Cardiac fibroblast (primary cell): ENCODE results near the gene IFI35.

Experiments
- DNase-seq, 2 donors: peaks; one replicate each; pipeline versions ENCODE4 v3.0.0 to v3.0.0-alpha.2; 2010; ENCODE audit warnings: low read depth in 2 of 2
- H3K4me3 ChIP-seq, 2 donors: replicated peaks in 1 of 2; 1 replicate in 1 of 2; 2 replicates in 1 of 2; pipeline ENCODE4 v1.5.1; 2011; ENCODE audit warnings: low read depth in 2 of 2, low read length in 2 of 2, mild to moderate bottlenecking in 2 of 2, moderate library complexity in 1 of 2
- TF ChIP-seq, protein P1 (sequence below): IDR thresholded peaks from one replicate; pipeline ENCODE4 v1.5.1; 2011; ENCODE audit warnings: low read depth, mild to moderate bottlenecking, low read length, inconsistent platforms

IFI35 gene

GRCh38 chr17:43018932-43019331, 12.3 kb downstream of the IFI35 start:
- no peak overlapping the region for H3K4me3 ChIP-seq
- no peak for DNase-seq
- TF ChIP-seq, protein P1, sequence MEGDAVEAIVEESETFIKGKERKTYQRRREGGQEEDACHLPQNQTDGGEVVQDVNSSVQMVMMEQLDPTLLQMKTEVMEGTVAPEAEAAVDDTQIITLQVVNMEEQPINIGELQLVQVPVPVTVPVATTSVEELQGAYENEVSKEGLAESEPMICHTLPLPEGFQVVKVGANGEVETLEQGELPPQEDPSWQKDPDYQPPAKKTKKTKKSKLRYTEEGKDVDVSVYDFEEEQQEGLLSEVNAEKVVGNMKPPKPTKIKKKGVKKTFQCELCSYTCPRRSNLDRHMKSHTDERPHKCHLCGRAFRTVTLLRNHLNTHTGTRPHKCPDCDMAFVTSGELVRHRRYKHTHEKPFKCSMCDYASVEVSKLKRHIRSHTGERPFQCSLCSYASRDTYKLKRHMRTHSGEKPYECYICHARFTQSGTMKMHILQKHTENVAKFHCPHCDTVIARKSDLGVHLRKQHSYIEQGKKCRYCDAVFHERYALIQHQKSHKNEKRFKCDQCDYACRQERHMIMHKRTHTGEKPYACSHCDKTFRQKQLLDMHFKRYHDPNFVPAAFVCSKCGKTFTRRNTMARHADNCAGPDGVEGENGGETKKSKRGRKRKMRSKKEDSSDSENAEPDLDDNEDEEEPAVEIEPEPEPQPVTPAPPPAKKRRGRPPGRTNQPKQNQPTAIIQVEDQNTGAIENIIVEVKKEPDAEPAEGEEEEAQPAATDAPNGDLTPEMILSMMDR, result no peak

DNA sequence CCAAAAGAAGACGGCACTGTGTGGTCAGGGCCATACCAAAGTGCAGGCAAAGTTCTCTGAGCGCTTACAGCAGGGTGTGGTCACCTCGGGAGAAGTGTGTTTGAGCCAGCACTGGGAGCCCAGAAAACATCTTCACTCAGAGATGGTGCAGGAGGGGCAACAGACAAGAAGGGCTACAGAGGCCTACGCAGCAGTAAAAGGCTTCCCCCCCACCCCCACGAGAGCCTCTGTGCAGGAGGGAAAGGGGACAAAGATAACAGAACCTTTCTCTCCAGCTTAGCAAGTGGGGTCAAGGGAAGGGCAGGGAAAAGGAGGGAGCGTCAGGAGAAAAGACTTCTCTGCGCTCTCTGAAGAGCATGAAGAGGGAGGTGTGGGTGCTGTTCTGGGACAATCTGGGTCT, 12.8 kb downstream of the IFI35 start:
- H3K4me3 ChIP-seq, result peak overlapping the region in 1 of 2 donors; percentile 13
- TF ChIP-seq, protein P1, result no peak
- DNase-seq, result peak; percentile 27 to 36

DNA sequence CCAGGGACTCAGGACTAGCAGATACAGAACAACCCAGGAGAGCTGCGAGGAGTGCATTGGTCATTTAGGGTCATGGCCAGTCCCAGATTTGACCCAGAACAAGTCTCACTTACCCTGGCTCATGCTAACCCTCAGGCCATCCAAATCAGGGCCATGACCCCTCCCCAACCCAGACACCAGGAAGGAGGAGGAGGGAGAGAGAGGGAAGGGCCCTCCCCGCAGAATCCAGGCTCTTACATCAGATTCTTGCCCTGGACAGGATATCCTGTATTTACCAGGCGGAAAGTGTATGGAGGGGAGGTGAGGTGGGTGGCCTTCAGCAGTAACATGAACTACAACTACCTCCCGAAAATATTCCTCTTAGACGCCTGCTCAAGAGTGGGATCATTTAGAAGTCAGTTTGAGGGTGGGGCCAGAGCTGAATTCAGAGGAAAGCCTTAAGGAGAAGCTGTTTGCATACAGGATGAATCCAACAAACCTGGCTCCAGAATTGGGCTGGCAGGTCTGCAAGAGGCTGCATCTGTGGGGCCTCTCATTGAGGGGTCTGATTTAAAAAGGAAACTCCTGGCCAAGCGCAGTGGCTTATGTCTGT, 13.5 kb downstream of the IFI35 start:
- peak overlapping the region in 1 of 2 donors; percentile 13 for H3K4me3 ChIP-seq
- DNase-seq, result peak; percentile 32 to 53
- TF ChIP-seq, protein P1, result no peak

DNA sequence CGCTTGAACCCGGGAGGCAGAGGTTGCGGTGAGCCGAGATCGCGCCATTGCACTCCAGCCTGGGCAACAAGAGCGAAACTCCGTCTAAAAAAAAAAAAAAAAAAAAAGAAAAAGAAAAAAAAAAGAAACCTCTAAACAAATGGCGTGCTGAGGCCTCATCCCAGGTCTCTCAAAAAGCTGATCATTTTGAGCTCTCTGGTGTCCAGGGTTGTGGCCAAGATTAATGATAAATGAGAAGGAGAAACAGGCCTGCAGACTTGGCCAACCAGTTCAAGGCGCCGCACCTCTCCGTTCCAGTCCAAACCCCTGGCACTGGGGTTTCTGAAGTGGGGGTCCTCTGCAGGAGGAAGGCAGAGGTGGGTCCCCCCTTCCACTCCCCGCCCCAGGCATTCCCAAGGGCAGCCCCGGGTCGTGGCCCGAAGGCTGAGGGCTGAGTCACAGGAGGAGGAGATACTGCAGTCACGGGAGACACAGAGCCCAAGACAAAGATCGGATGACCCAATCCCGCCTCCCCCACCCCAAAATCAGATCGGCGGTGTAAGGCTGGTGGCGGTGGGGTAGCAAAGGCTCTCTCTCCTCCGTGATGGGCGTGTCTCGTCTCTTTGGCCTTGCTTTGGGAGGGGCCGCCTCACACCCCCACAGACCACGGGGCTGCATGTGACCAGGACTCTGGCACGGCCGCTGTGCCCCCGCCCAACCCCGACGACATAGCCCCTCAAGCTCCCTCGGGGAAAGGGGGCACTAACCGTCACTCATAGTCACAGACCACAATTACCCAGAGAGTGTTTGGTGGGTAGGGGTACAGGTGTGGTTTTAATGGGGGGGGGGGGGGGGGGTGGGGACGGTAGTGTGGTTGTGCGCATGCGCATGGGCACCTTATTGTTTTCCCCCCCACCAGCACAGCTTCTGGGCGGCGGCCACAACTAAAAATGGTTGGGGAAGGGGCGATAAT, 14.5 kb downstream of the IFI35 start:
- DNase-seq, result peak; percentile 76
- peak overlapping the region; percentile 99 to 100 for H3K4me3 ChIP-seq
- TF ChIP-seq, protein P1, result no peak

DNA sequence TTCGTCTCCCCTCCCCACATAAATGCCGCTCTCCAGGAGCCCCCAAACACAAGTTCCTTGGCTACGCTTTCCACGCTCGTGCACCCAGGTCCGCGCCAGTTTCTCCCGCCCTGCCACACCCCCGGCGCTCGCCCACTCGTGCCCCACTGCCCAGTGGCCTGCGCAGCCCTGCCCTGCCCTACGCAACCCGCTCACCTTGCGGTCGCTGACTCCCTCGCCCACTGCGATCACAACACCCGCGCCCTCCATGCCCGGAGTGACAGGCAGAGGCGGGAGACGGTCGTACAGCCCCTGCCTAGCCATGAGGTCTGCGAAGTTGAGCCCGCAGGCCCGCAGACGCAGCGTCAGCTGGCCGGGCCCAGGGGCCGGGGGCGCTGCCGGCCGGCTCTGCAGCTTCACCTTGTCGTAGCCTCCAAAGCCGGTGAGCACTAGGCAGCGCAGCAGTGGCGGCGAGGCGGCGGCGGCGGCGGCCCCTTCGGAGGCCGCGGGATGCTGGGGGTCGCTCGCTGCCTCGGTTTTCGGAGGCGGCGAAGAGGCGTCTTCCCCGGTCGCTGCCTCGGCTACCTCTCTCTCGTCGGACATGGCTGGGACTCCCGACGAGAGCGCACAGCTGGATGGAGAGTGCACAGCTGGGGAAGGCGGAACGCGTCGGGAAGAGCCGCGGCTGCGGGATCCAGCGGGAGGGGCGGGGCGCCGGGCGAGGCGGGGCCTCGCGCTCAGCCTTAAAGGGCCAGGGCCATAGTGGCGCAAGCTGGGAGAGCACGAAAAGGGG, 15.3 kb downstream of the IFI35 start, which contains the start of gene VAT1:
VAT1 (minus strand) TSS at position 645 of the 772 bp plus-strand sequence; CDS start at position 582, 63 bp downstream.
- H3K4me3 ChIP-seq, result peak within 1 kb of the TSS; percentile 99 to 100
- peak; percentile 76 to 80 for DNase-seq
- TF ChIP-seq, protein P1, result no peak
